GM18870 (cell line): Measurements from ENCODE around the gene PON3.

Experiments used
- ATAC-seq: cut with Tn5 transposase; IDR thresholded peaks from one replicate; pipeline ENCODE4 v1.9.1; 2021; ENCODE audit warnings: moderate library complexity; ENCODE audit not compliant: unreplicated experiment

PON3 gene

GRCh38 chr7:95311389-95311788 lies 84.8 kb downstream of the PON3 start:
- no peak for ATAC-seq

- no peak for ATAC-seq
Observed at GRCh38 chr7:95309951-95310350, 86.2 kb downstream of the PON3 start.
